Transverse colon (tissue), 4 donors: ENCODE measurements around the gene MAN2A1. TPM values are rescaled to one million over a fixed set of nuclear protein-coding genes. Genes with fewer than 3 reads are reported as not detected.

Experiments
- DNase-seq: peaks from one replicate; pipeline ENCODE4 v3.0.0-alpha.2; 2019
- H3K27ac ChIP-seq, 4 donors: fragments of 200-600 bp; sonication (generic); 2 replicates each; pipeline ENCODE4 v1.5.1; 2016 to 2018; ENCODE audit warnings: inconsistent platforms in 4 of 4
- H3K27me3 ChIP-seq: fragments of 200-600 bp; sonication (generic); 2 replicates; pipeline ENCODE4 v1.5.1; 2017; ENCODE audit warnings: inconsistent platforms
- H3K36me3 ChIP-seq, 4 donors: fragments of 200-600 bp; sonication (generic); 2 replicates each; pipeline ENCODE4 v1.5.1; 2017 to 2019; ENCODE audit warnings: inconsistent platforms in 4 of 4
- H3K4me1 ChIP-seq, 4 donors: fragments of 200-600 bp; sonication (generic); 2 replicates each; pipeline ENCODE4 v1.5.1; 2017 to 2020; ENCODE audit warnings: inconsistent platforms in 4 of 4
- H3K4me3 ChIP-seq, 4 donors: fragments of 200-600 bp; sonication (generic); 1 replicate in 1 of 4; 2 replicates in 3 of 4; pipeline versions ENCODE4 v1.5.1 to v1.6.1; 2017 to 2019; ENCODE audit warnings: inconsistent platforms in 4 of 4
- H3K9me3 ChIP-seq, 2 donors: fragments of 200-600 bp; sonication (generic); 2 replicates each; pipeline ENCODE4 v1.5.1; 2017 to 2019; ENCODE audit warnings: inconsistent platforms in 2 of 2
- EP300 ChIP-seq: sonication (generic); formaldehyde crosslinking; IDR thresholded peaks from one replicate; pipeline ENCODE4 v1.6.1; 2017; ENCODE audit warnings: antibody characterized with exemption, low read depth
- POLR2A ChIP-seq: fragments of 450-650 bp; IDR thresholded peaks from one replicate; pipeline ENCODE4 v1.6.1; 2016; ENCODE audit warnings: antibody characterized with exemption, mild to moderate bottlenecking, moderate library complexity
- POLR2AphosphoS5 ChIP-seq, 3 donors: sonication (generic); formaldehyde crosslinking; IDR thresholded peaks; one replicate each; pipeline ENCODE4 v1.6.1; 2016; ENCODE audit warnings: antibody characterized with exemption in 3 of 3
- WGBS, 2 donors: methylation state at CpG; one replicate each; pipeline ENCODE4 v1.1.5; 2018; ENCODE audit warnings: low coverage in 1 of 2; 5-methylcytosine and 5-hydroxymethylcytosine counted together
- in situ Hi-C, 4 donors: fragments of 200-750 bp; cut with MboI; loops; one replicate each; pipeline versions ENCODE4 v1.15.0 to v1.15.1; 2017; ENCODE audit warnings: low sequenced_read_pairs in 3 of 4, low pct_ligation_motif_present in 1 of 4, low pct_unique_long_range_greater_than_20kb in 1 of 4
- intact Hi-C: fragments of 100-400 bp; cut with DNase I; formaldehyde crosslinking; loops from one replicate; pipeline ENCODE4 v1.15.1; 2023; ENCODE audit warnings: low total_unique reads
- total RNA-seq, 4 donors: library from RNA; depleted of rRNA; stranded (reverse); fragments of >200 nt; gene quantifications; one replicate each; pipeline ENCODE4 v1.1.0, GENCODE V29; 2016
- TF ChIP-seq, protein P1 (sequence below), 5 experiments: fragments of 200-600 bp in 3 of 5; fragments of 450-650 bp in 2 of 5; sonication (generic) in 3 of 5; IDR thresholded peaks; 1 replicate in 2 of 5; 2 replicates in 3 of 5; pipeline ENCODE4 v1.5.1; 2016 to 2017; ENCODE audit warnings: antibody characterized with exemption in 5 of 5, inconsistent platforms in 3 of 5, mild to moderate bottlenecking in 2 of 5, moderate library complexity in 1 of 5

Gene MAN2A1
- total RNA-seq: 10 to 100 TPM; 39.2 to 95.3 (median 70.4) TPM

DNA sequence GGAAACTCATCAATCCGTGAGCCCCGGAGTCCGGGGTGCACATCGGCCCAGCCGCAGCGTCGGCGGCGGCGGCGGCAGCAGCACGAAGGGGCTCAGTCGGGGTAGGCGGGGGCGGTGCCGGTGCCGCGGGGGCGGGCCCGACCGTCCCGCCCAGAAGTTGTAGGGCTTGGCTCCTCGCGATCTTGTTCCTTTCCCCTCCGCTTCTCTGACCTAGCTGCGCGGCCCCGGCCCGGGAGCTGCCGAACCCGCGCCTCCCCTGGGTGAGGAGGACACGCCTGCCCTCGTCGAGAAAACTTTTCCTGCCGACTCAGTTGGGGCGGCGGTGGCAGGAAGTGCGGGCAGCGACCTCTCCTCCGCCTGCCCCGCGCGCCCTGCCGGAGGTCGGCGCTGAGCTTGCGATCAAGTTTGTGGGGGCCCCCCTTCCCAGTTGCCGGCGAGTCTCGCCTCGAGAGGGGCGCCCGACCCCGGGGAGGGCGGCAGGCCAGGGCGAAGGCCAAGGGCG, at the start of gene MAN2A1:
TSS of gene MAN2A1 (plus strand) at position 188 of the 502 bp plus-strand sequence. CDS start 491 bp downstream, outside the sequence.
- in situ Hi-C loops (loop anchor here in 2 of 4 donors (25.0 kb wide), 3 partner anchors 277 to 1002 kb away; partner anchors contain the start of genes FER (in 1 of the 2) and PJA2 (in 1 of the 2)), intact Hi-C loops (no loop called here)
- Histone ChIP-seq H3K4me3 (peak within 1 kb of the TSS; percentile 88 to 97 (median 96)), H3K27ac (peak within 1 kb of the TSS; percentile 96 to 100 (median 99)), H3K4me1 (peaks cover 21 to 47% (median 29%) of the 10 kb centered on the region in 4 donors), H3K27me3 (no peaks in the 10 kb centered on the region), H3K9me3 (no peaks in the 10 kb centered on the region), H3K36me3 (no peaks in the 10 kb centered on the region)
- DNase-seq: peak; percentile 87
- TF ChIP-seq POLR2A (peak; percentile 74), POLR2AphosphoS5 (IDR thresholded peaks at IDR 0.05) (peak; percentile 86 to 88 (median 86)), EP300 (no peak)
- TF ChIP-seq, protein P1, sequence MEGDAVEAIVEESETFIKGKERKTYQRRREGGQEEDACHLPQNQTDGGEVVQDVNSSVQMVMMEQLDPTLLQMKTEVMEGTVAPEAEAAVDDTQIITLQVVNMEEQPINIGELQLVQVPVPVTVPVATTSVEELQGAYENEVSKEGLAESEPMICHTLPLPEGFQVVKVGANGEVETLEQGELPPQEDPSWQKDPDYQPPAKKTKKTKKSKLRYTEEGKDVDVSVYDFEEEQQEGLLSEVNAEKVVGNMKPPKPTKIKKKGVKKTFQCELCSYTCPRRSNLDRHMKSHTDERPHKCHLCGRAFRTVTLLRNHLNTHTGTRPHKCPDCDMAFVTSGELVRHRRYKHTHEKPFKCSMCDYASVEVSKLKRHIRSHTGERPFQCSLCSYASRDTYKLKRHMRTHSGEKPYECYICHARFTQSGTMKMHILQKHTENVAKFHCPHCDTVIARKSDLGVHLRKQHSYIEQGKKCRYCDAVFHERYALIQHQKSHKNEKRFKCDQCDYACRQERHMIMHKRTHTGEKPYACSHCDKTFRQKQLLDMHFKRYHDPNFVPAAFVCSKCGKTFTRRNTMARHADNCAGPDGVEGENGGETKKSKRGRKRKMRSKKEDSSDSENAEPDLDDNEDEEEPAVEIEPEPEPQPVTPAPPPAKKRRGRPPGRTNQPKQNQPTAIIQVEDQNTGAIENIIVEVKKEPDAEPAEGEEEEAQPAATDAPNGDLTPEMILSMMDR (IDR thresholded peaks at IDR 0.05): peak in 1 of 5 experiments; percentile 5
- 0% methylated on average over 26 of the region's 58 CpGs; no CpG with 5 or more reads in 1 of the 2 donors for WGBS, 2 donors

DNA sequence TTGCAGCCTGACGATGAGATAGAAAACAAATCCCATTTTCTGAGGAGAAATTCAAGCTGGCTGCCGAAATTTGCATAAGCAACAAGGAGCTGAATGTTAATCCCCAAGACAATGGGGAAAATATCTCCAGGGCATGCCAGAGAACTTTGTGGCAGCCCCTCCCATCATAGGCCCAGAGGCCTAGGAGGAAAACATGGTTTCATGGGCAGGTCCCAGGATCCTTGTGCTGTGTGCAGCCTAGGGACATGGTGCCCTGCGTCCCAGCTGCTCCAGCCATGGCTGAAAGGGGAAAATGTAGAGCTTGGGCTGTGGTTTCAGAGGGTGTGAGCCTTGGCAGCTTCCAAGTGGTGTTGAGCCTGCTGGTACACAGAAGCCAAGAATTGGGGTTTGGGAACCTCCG, 48.8 kb upstream of the MAN2A1 start:
- Histone ChIP-seq H3K27ac (no peak overlapping the region), H3K4me1 (no peaks in the 10 kb centered on the region), H3K4me3 (no peak overlapping the region), H3K27me3 (no peaks in the 10 kb centered on the region), H3K9me3 (no peaks in the 10 kb centered on the region), H3K36me3 (no peaks in the 10 kb centered on the region)
- intact Hi-C loops (no loop called here), in situ Hi-C loops (no loop called here)
- no peak for DNase-seq
- 92 to 93% methylated on average over 2 to 4 of the region's 4 CpGs for WGBS, 2 donors
- no peak for TF ChIP-seq POLR2AphosphoS5 (IDR thresholded peaks at IDR 0.05)
- TF ChIP-seq EP300: no peak
- TF ChIP-seq, protein P1 (IDR thresholded peaks at IDR 0.05): no peak
- TF ChIP-seq POLR2A: no peak

DNA sequence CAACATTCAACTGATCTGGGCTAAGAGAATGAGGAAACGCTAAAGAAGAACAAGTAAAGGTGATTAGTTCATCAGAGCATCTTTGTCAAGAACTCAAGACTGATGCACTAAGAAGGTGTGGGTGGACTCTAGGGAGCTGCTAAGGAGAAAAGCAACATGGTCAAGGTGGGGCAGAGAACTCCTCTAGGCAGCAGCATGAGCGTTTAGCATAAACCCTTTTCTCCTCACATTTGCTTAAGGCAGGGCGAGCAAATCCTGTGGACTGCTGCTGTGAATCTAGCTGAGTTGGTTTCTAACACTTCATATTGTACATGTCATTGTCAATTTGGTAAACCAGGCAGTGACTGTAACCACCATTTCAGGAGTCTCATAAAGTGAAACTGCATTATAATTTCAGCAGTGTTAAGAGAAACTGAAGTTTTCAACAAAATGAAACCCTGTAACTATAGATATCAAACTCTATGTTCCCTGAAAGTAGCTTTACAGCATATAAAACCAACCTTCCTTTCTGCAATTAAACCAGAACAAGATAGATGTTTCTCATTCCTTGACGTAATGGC, 45.9 kb upstream of the MAN2A1 start:
- WGBS, 2 donors: 85 to 89% methylated on average over 4 of the region's 4 CpGs
- Histone ChIP-seq H3K4me1 (no peaks in the 10 kb centered on the region), H3K9me3 (no peaks in the 10 kb centered on the region), H3K27me3 (no peaks in the 10 kb centered on the region), H3K36me3 (no peaks in the 10 kb centered on the region), H3K27ac (no peak overlapping the region), H3K4me3 (no peak overlapping the region)
- intact Hi-C loops (no loop called here), in situ Hi-C loops (no loop called here)
- TF ChIP-seq POLR2A (no peak), POLR2AphosphoS5 (IDR thresholded peaks at IDR 0.05) (no peak), EP300 (no peak)
- TF ChIP-seq, protein P1 (IDR thresholded peaks at IDR 0.05): no peak
- DNase-seq: no peak

DNA sequence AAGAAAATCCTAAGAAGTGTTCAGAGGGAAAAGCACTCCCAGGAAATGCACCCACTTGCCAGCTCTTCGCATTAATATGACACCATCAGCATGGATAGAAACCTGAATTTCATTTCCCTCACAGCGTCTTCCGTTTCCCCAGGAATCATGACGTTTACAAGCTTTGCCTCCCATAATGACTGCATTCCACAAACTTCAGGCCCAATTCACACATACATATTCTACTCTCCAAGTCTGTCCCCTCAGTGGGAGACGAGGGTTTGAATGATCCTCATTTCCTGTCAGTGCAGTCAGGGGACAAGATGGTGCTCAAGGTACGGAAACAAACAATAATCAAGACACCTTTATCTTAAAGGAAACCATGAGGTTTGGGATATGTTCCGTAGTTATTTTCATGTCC, 44.9 kb upstream of the MAN2A1 start:
- Histone ChIP-seq H3K27me3 (no peaks in the 10 kb centered on the region), H3K9me3 (no peaks in the 10 kb centered on the region), H3K4me3 (no peak overlapping the region), H3K36me3 (no peaks in the 10 kb centered on the region), H3K27ac (no peak overlapping the region), H3K4me1 (no peaks in the 10 kb centered on the region)
- DNase-seq: no peak
- 85 to 94% methylated on average over 6 to 7 of the region's 7 CpGs for WGBS, 2 donors
- in situ Hi-C loops: no loop called here
- TF ChIP-seq POLR2AphosphoS5 (IDR thresholded peaks at IDR 0.05): no peak
- TF ChIP-seq, protein P1 (IDR thresholded peaks at IDR 0.05): no peak
- no peak for TF ChIP-seq POLR2A
- TF ChIP-seq EP300: no peak
- intact Hi-C loops: no loop called here
